ENCODE data around the gene PRKN.
"Not testable (repeated sequence)": the region's sequence is repeated elsewhere in the genome, so short reads cannot be mapped to it uniquely, and the experiment has no call there.

Gene PRKN

DNA sequence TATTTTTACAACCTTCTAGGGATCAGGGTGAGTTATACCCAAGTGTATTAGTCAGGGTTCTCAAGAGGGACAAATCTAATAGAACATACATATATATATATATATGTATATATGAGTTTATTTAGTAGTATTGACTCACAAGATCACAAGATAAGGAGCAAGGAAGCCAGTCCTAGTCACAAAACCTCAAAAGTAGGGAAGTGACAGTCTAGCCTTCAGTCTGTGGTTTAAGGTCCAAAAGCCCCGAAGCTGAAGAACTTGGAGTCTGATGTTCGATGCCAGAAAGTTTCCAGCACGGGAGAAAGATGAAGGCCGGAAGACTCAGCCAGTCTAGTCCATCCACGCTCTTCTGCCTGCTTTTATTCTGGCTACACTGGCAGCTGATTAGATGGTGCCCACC lies 821.0 kb downstream of the PRKN start:
- no peak overlapping the region for H3K27ac ChIP-seq
- DNase-seq (ENCODE audit: low read depth, low spot score) = no peak

GRCh38 chr6:161903584-161904212 lies 823.9 kb downstream of the PRKN start:
- DNase-seq (ENCODE audit: low read depth, low spot score) = no peak
- H3K27ac ChIP-seq = no peak overlapping the region

DNA sequence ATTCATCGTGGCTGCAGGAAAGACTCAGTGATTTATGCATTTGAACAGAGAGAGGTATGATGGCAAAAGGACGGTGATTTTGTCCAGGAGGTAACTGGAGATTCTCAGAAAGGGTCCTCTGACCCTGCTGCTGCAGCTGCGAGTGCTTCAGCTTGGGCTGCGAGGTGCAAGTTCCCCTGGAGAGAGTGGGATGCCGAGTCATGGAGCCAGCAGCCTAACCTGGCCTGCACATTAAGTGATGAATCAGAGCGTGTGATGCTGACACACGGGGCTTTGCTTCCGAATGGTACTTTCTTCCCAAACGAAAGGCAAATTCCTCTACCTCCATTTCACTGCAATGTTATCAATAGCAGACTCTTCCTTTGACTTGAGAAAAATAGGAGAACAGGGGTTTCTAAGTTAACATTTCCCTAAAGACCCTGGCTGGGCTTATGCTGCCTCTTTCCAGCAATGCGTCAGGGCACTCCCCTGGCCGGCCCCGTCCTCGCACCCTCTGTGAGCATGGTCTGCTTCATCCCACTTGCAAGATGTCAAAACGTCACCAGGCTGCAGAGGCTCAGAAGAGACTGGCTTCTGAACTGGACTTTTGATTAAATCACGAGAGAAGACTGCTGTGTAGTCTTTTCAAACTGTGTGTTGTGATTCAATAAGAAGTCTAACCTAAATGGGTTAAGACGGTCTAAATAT lies 825.7 kb downstream of the PRKN start:
- DNase-seq (ENCODE audit: low read depth, low spot score) = no peak
- H3K27ac ChIP-seq = no peak overlapping the region

- H3K27ac ChIP-seq = no peak overlapping the region
- DNase-seq (ENCODE audit: low read depth, low spot score) = no peak
These were observed 833.1 kb downstream of the PRKN start for GRCh38 chr6:161894436-161894835.

DNA sequence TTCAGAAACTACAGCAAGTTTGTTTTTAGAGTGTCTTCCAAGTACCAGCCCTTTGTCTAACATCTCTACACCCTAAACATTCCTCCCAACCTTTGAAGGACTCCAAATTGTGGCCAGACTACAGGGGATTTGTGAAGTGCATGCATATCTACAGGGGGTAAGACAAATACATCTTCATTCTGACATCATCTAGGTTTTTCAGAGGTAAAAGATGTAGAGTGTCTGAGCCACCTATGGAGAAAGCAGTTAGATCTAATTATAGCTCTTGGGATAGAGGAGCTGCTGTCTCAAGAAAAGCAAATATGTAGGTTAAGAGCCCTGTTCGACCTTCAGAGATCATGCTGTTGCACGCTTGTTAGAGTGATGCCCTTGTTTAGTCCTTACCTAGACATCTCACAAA lies 836.0 kb downstream of the PRKN start:
- DNase-seq (ENCODE audit: low read depth, low spot score) = no peak
- H3K27ac ChIP-seq = no peak overlapping the region

DNA sequence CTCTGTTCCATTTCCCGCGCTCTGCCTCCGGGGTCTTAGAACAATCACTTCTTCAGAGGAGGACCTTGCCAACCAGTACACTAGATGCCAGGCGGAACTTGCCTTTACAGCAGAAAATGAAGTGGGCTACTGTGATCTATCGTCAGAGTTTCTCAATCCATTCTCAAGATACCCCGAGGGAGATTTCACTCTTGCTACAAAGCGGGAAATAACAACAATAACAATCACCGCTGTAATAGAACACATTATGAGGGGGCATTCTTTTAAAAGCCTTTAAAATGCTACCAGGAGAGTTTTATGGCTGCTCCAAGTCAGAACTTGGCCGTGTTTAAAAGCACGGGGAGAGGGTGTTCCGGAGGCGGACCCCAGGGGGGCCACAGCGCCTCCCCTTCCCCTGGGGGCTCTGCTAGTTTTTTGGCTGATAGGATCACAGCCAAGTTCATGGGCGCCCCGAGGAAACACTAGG lies 836.7 kb downstream of the PRKN start:
- DNase-seq (ENCODE audit: low read depth, low spot score) = no peak
- H3K27ac ChIP-seq = no peak overlapping the region

DNA sequence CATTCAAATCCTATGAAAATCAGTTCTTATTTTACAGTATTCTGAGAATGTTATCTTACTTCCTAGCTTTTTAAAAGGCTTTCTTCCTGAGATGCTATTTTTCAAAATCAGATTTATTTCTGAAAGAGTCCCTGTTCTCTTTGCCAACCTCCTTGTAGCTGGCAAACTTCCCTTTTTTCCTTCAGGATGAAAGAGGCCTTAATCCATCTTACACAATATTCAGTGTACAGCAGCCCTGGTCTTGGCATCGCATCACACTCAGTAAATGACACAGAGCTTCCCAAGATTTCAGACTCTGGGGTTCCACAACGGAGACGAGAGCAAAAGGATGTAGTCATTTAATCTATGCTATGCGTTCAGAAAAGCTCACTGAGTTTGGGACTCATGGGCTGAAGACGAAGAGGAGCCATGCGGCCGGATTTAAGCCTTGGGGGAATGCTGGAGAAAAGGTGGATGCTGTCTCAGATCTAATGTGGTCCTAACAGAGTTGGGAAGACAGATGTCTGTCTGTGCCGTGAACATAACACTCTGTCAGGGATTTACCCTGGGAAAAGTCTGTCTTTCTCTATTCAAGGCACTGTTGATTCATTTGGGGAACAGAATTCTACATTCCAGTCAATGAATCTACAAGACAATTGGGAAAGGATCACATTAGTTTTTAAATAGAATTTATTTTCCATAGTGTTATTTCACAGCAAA lies 837.3 kb downstream of the PRKN start:
- no peak overlapping the region for H3K27ac ChIP-seq
- DNase-seq (ENCODE audit: low read depth, low spot score) = no peak

- DNase-seq (ENCODE audit: low read depth, low spot score) = no peak
- H3K27ac ChIP-seq = no peak overlapping the region
These were observed 838.2 kb downstream of the PRKN start for GRCh38 chr6:161889324-161889723.

GRCh38 chr6:161886545-161886944 lies 841.0 kb downstream of the PRKN start:
- H3K27ac ChIP-seq = not testable (repeated sequence)

DNA sequence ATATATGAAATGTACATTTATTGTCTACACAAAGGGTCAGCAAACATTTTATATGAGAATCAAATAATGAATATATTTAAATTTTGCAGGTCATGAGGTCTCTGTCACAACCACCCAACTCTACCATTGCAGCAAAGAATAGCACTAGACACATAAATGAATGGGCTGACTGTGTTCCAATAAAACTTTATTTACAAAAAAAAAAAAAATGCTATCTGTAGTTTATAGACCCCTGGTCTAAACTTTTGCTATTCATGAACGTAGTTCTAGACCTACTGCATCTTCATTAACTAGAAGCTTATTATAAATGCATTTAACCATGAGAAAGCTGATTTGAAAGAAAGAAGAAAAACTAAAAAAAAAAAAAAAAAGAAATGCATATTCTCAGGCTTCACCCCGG lies 842.8 kb downstream of the PRKN start:
- no peak overlapping the region for H3K27ac ChIP-seq
- DNase-seq (ENCODE audit: low read depth, low spot score) = no peak

More at GRCh38 chr6:161886545-161886944, 841.0 kb downstream of the PRKN start:
- DNase-seq (ENCODE audit: low read depth, low spot score) = not testable (repeated sequence)

GRCh38 chr6:161882196-161882765 lies 845.3 kb downstream of the PRKN start:
- no peak overlapping the region for H3K27ac ChIP-seq
- DNase-seq (ENCODE audit: low read depth, low spot score) = no peak

DNA sequence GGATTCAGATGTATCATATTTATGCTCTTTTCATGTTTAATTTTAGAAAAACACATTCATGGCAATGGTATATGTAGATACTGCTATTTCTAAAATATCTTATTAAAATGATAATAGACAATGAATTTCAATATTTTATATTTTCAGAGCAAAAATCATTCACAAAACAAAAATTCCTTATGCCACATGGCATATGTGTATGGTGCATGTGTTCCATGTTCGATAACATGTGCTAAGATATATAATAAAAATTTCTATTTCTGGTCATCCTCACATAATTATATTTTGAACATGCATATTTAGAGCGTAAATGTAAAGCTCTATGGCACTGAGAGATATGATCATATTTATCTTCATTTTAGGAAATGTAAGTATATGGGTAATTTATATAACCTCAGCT lies 847.5 kb downstream of the PRKN start:
- H3K27ac ChIP-seq = no peak overlapping the region
- DNase-seq (ENCODE audit: low read depth, low spot score) = no peak

DNA sequence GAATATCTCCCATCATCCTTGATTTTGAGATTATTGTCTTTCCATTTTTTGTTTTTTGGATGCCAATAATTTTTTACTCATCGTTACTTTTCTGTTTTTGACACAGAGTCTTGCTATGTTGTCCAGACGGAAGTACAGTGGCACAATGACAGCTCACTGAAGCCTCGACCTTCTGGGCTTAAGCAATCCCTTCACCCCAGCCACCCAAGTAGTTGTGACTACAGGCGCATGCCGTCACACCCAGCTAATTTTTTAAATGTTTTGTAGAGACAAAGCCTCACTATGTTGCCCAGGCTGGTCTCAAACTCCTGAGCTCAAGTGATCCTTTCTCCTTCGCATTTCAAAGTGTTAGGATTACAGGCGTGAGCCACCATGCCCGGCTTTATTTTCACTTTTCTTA lies 851.3 kb downstream of the PRKN start:
- H3K27ac ChIP-seq = no peak overlapping the region
- no peak for DNase-seq (ENCODE audit: low read depth, low spot score)

- H3K27ac ChIP-seq = no peak overlapping the region
- no peak for DNase-seq (ENCODE audit: low read depth, low spot score)
These were observed 857.2 kb downstream of the PRKN start for GRCh38 chr6:161870236-161870901.

DNA sequence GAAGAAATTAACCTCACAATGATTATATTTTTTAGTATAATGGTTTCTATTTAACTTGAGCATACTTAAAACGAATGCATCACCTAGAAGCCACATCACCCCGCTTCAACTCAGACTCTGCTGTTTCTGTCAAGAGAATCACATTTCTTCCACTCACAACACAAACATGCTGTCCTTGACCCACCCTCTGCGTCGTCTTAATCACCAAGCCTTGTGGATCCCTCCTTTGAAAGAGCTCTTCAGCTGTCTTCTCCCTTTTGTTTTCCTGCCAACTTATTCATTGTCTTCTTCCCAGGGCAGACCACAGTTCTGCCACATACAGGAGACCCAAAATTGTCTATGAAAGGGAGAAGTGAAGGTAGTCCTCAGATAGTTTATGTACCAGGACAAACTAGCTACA lies 858.1 kb downstream of the PRKN start:
- H3K27ac ChIP-seq = no peak overlapping the region
- DNase-seq (ENCODE audit: low read depth, low spot score) = no peak

DNA sequence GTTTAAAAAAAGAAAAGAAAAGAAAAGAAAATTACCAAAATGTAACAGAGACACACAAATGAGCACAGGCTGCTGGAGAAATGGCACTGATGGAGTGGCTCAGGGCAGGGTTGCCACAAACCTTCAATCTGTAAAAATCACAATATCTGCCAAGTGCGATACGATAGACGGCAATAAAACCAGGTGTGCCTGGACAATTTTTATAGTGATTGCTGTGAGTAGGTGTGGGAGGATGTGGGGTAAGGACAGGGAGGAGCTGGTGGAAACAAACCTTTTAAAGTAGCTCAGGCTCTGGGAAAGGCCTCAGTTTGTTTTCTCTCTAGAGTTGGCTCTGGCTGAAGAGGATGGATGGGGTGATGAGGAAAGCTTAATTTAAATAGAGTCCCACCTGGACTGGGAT lies 861.0 kb downstream of the PRKN start:
- H3K27ac ChIP-seq = no peak overlapping the region
- DNase-seq (ENCODE audit: low read depth, low spot score) = no peak

GRCh38 chr6:161861061-161861460 lies 866.5 kb downstream of the PRKN start:
- H3K27ac ChIP-seq; DNase-seq (ENCODE audit: low read depth, low spot score): not testable (repeated sequence)

- no peak overlapping the region for H3K27ac ChIP-seq
- no peak for DNase-seq (ENCODE audit: low read depth, low spot score)
These were observed 873.9 kb downstream of the PRKN start for GRCh38 chr6:161853657-161854056.

- DNase-seq (ENCODE audit: low read depth, low spot score); H3K27ac ChIP-seq: not testable (repeated sequence)
These were observed 876.1 kb downstream of the PRKN start for GRCh38 chr6:161851486-161851885.

DNA sequence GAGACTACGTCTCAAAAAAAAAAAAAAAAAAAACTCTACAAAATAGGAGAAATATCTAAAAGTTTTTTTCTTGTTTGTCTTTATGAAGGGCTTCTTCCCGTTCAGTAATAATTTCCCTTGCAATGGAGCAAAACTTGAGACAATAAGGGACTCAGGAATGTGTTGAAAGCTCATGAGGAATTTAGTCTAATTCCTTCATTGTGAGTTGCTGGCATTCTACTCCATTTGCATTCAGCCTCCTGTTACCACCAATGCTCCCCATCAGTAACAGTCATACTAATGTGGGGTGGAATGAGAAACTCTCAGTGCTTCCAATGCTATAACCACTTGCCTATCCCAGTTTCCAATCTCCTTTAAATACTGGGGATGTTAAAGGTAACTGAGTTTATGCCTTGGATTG lies 877.0 kb downstream of the PRKN start:
- DNase-seq (ENCODE audit: low read depth, low spot score) = no peak
- no peak overlapping the region for H3K27ac ChIP-seq

- DNase-seq (ENCODE audit: low read depth, low spot score) = no peak
- no peak overlapping the region for H3K27ac ChIP-seq
These were observed 879.9 kb downstream of the PRKN start for GRCh38 chr6:161847628-161848027.
